ENCODE results near the gene SFT2D1. TPM values are rescaled to one million over a fixed set of nuclear protein-coding genes. Genes with fewer than 3 reads are reported as not detected.

SFT2D1 gene
- total RNA-seq, 4 donors from 2014 or later, result 7.6 to 55.6 (median 39.7) TPM

DNA sequence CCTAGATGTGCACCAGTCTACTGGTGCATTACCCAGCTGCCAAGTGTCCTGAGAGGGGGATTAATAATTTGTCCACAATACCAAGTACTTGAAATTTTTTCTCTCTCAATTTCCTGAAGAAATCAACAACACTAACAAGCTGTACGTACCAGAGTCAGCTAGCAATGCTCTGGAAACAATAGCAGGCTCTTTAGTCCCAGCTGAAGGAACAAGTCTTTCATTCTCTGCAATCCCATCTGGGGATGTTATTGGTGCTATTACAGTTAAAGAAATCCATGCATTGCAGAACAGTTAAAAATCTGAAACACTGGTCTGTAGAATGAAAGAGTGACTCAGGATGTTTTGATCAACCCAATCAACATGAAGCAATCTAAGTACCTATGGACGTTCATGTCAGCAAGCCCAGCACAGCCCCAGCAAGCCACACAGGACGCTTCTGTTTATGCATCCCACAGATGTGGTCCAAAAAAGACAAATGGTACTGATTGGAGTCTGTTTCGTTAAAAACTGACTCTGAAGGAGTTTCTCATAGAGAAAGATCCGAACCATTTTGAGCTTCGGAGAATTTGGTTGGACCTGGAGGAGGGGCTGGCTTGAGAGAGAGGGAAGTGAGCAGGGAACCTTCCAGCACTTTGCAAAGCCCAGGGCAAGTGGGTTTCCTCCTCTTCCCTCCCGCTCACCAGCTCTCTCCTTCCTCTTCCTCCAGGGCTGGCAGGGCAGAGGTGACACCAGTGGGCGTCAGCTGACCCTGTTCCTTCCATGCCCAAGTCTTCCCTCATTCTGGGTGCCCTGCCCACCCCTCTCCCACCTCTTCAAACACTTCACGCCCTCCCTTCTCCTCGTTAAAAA is 46.1 kb downstream of the SFT2D1 start:
- in situ Hi-C loops (cut with MboI; ENCODE audit: low pct_ligation_motif_present in 1 of 4, low pct_unique_long_range_greater_than_20kb in 1 of 4, low sequenced_read_pairs in 3 of 4), result no loop called here
- Histone ChIP-seq H3K4me1 (no peaks in the 10 kb centered on the region), H3K4me3 (no peak overlapping the region), H3K36me3 (no peaks in the 10 kb centered on the region), H3K27ac (no peak overlapping the region), H3K27me3 (no peaks in the 10 kb centered on the region), H3K9me3 (no peaks in the 10 kb centered on the region)
- intact Hi-C loops (cut with DNase I; ENCODE audit: low total_unique reads), result no loop called here
- no peak for DNase-seq
- 82 to 100% methylated on average over 1 to 10 of the region's 10 CpGs for WGBS, 2 donors (ENCODE audit: low coverage in 1 of 2)
- TF ChIP-seq POLR2A (IDR thresholded peaks at IDR 0.05) (no peak), POLR2AphosphoS5 (IDR thresholded peaks at IDR 0.05) (no peak), EP300 (IDR thresholded peaks at IDR 0.05; ENCODE audit: low read depth) (no peak)
- TF ChIP-seq, protein P1, sequence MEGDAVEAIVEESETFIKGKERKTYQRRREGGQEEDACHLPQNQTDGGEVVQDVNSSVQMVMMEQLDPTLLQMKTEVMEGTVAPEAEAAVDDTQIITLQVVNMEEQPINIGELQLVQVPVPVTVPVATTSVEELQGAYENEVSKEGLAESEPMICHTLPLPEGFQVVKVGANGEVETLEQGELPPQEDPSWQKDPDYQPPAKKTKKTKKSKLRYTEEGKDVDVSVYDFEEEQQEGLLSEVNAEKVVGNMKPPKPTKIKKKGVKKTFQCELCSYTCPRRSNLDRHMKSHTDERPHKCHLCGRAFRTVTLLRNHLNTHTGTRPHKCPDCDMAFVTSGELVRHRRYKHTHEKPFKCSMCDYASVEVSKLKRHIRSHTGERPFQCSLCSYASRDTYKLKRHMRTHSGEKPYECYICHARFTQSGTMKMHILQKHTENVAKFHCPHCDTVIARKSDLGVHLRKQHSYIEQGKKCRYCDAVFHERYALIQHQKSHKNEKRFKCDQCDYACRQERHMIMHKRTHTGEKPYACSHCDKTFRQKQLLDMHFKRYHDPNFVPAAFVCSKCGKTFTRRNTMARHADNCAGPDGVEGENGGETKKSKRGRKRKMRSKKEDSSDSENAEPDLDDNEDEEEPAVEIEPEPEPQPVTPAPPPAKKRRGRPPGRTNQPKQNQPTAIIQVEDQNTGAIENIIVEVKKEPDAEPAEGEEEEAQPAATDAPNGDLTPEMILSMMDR (IDR thresholded peaks at IDR 0.05), result no peak

DNA sequence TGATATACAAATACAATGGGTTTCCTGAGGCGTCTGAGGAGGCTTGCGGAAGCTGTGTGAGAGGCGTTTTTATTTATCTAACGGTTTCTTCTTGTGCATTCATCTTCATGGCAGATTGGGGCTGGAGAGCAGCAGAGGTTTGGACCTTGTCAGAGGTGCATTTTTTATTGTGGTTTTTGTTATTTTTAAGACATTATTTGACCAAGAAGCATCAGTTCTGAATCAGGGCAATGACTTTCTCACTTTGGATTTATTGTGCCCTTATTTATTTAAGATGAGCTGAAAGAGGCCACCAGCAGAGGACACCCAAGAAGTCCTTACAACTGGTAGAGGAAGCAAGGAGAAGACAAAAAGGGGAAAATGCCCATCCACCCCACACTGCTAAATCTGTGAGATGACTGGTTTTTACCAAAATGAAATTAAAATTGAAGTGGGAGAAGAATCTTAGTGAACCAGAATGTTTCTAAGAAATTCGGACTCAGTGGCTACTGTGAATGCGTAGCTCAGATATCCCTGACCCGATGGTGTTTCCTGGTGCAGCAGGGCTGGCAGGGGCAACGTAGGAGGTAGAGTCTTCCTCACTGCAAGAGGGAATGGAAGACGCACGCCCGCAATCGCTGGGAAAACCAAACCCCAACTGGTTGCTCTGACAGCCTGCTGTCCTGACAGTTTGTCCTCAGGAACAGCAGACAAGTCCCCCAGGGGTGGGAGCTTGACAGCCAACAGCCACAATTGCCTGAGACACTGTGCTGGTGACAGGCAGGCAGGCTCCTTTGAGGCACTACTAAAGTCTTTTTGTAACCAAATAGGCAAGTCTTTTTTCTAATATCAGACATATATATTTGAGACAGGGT is 48.4 kb downstream of the SFT2D1 start:
- Histone ChIP-seq H3K27ac (no peak overlapping the region), H3K27me3 (no peaks in the 10 kb centered on the region), H3K4me1 (no peaks in the 10 kb centered on the region), H3K36me3 (no peaks in the 10 kb centered on the region), H3K4me3 (no peak overlapping the region), H3K9me3 (no peaks in the 10 kb centered on the region)
- DNase-seq, result no peak
- in situ Hi-C loops (cut with MboI; ENCODE audit: low pct_ligation_motif_present in 1 of 4, low pct_unique_long_range_greater_than_20kb in 1 of 4, low sequenced_read_pairs in 3 of 4) (no loop called here), intact Hi-C loops (cut with DNase I; ENCODE audit: low total_unique reads) (no loop called here)
- WGBS, 2 donors (ENCODE audit: low coverage in 1 of 2), result 83 to 84% methylated on average over 11 to 12 of the region's 12 CpGs
- TF ChIP-seq POLR2AphosphoS5 (IDR thresholded peaks at IDR 0.05), result no peak
- no peak for TF ChIP-seq POLR2A (IDR thresholded peaks at IDR 0.05)
- no peak for TF ChIP-seq EP300 (IDR thresholded peaks at IDR 0.05; ENCODE audit: low read depth)
- TF ChIP-seq, protein P1 (IDR thresholded peaks at IDR 0.05), result no peak

DNA sequence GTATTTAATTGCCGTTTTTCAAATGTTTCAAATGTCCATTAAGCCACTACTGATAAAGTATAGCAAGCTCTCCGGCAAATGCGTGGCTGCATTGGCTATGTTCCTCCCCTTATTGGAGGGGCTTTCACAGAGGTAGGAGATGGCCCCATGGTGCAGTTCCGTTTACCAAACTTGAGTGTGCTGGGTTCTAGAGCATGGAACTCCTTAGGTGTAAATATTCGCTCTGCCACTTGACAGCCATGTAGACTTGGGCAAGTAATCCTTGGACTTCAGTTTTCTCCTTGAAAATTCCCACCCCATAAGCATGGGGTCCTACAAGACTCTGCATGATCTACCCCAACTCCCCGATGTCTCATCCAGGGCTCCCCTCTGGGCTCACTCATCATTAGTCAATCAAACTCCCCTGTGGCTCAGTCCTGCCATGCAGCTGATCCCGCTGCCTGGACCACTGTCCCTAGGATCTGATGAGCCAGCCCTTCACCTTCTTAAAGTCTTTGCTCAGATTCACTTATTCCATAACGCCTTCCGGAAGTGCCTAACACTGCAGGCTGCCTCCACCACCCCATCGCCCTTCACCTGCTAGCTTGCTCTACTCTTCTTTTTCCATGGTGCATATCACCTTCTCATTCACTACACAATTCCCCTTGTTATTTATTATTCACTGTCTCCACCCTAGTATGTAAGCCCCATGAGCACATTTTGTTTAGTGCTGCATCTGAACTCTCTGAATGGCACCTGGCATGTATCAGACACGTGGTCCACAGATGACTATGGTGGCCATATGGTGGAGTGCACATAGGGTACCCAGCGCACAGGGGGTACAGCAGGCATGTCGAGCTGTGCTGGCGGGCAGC is 52.9 kb downstream of the SFT2D1 start:
- in situ Hi-C loops (cut with MboI; ENCODE audit: low pct_ligation_motif_present in 1 of 4, low pct_unique_long_range_greater_than_20kb in 1 of 4, low sequenced_read_pairs in 3 of 4), result no loop called here
- intact Hi-C loops (cut with DNase I; ENCODE audit: low total_unique reads), result no loop called here
- Histone ChIP-seq H3K27ac (no peak overlapping the region), H3K4me3 (no peak overlapping the region), H3K36me3 (no peaks in the 10 kb centered on the region), H3K4me1 (no peaks in the 10 kb centered on the region), H3K9me3 (no peaks in the 10 kb centered on the region), H3K27me3 (peaks cover 8% of the 10 kb centered on the region)
- no peak for TF ChIP-seq EP300 (IDR thresholded peaks at IDR 0.05; ENCODE audit: low read depth)
- WGBS, 2 donors (ENCODE audit: low coverage in 1 of 2), result 89 to 90% methylated on average over 6 to 14 of the region's 14 CpGs
- DNase-seq, result no peak

DNA sequence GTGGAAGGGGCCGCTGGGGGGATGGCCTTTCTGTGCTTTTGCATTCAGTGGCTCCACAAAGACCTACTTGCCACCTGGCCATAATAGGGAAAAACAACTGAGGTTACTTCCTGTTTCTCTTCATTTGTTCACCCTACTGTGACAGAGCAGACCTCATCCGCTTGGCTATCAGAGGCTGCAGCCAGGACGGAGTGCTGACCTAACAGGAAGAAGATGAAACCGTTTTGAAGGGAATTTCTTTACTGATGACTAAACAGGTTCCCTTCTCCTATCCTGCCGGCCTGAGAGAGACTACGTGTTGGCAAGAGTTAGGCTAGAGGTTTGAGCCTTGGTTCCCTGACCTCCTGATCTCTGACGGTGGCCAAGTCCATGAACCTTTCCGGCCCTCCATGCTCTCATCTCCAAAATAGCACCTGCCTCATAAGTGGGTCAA is 55.5 kb downstream of the SFT2D1 start:
- in situ Hi-C loops (cut with MboI; ENCODE audit: low pct_ligation_motif_present in 1 of 4, low pct_unique_long_range_greater_than_20kb in 1 of 4, low sequenced_read_pairs in 3 of 4), result no loop called here
- H3K4me3 ChIP-seq, result no peak overlapping the region
- TF ChIP-seq POLR2A (IDR thresholded peaks at IDR 0.05) (no peak), POLR2AphosphoS5 (IDR thresholded peaks at IDR 0.05) (no peak), EP300 (IDR thresholded peaks at IDR 0.05; ENCODE audit: low read depth) (no peak)
- TF ChIP-seq, protein P1 (IDR thresholded peaks at IDR 0.05), result no peak
- intact Hi-C loops (cut with DNase I; ENCODE audit: low total_unique reads), result no loop called here
- peaks cover 30% of the 10 kb centered on the region for H3K27me3 ChIP-seq
- 34 to 52% methylated on average over 4 to 8 of the region's 8 CpGs for WGBS, 2 donors (ENCODE audit: low coverage in 1 of 2)
- H3K9me3 ChIP-seq, result no peaks in the 10 kb centered on the region
- H3K4me1 ChIP-seq, result no peaks in the 10 kb centered on the region
- no peak for DNase-seq
- no peak overlapping the region for H3K27ac ChIP-seq
- no peaks in the 10 kb centered on the region for H3K36me3 ChIP-seq
